ENCODE results near the gene REPIN1. TPM values are rescaled to one million over a fixed set of nuclear protein-coding genes. Genes with fewer than 3 reads are reported as not detected.
A peak's percentile ranks its signal among the peaks of the same experiment; 100 is the strongest.

Gene REPIN1
- total RNA-seq, result 145 TPM

DNA sequence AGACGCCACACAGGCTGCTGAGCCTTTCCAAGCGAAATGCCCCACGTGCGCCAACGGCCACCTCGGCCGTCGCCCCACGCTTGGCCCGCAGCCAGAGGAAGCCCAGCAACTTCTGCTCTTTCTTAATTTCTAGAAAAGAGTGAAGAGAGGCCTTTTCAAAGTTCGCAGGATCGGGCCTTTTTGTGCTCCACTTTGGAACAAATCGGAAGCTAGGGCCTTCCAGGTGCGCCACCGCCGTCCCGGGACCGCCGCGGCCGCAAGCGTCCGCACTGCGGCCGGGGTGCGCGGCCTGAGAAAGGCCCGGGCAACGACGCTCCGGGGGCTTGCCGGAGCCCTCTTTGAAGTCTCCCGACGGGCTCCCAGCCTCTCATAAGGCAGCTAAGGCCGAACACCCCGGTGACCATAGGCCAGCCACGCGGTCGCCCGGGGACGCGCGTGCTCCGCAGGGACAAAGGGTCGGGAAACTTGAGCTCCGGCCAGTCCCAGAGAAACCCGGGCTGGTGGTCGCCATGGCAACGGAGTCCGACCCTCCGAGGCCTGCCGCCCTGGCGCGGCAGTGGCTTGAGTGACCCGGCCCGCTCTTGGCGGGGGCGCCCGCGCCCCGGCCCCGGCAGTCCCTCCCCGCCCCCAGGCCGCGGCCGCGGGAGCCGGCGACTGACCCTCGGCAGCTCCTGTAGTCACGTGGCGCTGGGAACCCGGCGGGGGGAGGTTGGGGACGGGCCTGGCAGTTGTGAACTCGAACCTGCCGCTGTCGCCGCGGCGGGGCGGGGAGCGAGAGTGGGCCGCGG, at the start of gene REPIN1:
TSS of gene REPIN1 (plus strand) at position 727 of the 788 bp plus-strand sequence. CDS start 890 bp downstream, outside the sequence.
- DNase-seq (ENCODE audit: low spot score), result peak; percentile 92

DNA sequence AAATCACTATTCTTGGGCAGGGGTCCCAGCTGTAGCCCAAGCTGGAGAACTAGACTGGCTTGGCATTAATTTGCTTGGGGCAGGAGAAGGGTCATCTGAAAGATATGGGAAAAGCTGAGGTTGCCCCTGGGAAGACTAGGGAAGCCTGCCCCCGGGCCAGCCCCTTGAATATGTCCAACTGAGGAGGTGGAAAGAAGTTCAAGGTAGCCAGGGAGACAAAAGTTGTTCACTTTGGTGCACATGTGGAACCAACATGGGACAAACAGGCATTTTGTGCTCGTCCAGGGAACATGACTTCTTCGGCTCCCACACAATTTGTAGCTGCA, 46.9 kb upstream of the REPIN1 start:
- DNase-seq (ENCODE audit: low spot score), result no peak

DNA sequence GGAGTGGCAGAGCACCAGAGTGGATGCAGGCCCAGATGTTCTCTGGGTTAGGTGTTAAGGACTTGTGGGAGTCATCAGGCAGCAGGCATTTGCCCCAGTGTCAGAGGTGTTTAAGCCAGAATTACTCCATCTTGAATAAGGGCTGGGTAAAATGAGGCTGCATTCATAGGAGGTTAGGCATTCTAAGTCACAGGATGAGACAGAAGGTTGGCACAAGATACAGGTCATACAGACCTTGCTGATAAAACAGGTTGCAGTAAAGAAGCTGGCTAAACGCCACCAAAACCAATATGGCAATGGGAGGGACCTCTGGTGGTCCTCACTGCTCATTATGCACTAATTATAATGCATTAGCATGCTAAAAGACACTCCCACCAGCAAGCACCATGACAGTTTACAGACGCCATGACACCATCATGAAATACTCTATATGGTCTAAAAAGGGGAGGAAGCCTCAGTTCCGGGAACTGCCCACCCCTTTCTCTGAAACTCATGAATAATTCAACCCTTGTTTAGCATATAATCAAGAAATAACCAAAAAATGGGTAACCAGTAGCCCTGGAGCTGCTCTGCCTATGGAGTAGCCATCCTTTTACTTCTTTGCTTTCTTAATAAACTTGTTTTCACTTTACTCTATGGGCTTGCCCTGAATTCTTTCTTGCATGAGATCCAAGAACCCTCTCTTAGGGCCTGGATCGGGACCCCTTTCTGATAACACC, 46.3 kb upstream of the REPIN1 start:
- DNase-seq (ENCODE audit: low spot score), result no peak

DNA sequence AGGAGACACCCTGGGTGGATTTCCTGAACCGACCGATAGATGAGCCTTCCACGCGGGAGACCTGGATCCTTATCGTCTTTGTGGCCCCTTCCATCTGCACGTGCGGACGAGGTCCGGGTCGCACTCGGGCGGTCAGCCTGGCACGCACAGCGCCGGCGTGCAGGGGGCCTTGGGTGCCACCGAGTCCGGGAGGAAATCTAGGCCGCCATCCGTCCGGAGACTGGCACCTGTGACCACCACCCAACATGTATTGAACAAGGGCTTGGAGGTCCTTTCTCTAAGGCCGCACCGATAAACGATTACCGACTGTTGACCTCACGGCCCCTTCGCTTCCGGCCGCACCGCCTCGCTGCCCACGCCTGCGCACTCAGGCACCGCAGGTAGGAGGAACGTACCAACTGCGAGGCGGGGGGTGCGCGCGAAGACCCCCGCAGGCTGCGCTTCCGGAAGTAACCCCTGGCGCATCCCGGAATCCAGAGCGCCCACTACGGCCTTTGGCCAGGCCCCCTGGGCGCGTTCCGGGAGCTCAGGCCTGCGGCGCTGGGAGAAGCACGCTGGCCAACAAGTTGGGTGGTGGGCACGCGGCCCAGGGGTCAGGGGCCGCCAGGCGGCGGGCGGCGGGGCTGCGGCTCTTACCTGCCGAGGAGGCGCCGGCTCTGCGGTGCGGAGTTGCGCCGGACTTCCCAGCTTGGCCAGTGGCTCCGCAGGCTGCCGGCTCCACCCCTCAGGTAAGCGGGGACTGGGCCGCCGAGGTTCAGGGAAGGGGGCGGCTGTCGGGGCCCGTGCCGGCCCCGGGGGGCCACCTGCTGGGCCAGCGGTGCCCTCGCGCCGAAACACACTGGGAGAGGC, 45.6 kb upstream of the REPIN1 start, which contains the start of the genes ACTR3C and LRRC61:
TSS of gene ACTR3C (minus strand) at position 713 of the 849 bp plus-strand sequence. CDS start 28,249 bp downstream, outside the sequence.
TSS of gene LRRC61 (plus strand) at position 523 of the 849 bp plus-strand sequence. CDS start 13,507 bp downstream, outside the sequence.
- peak; percentile 50 for DNase-seq (ENCODE audit: low spot score)

DNA sequence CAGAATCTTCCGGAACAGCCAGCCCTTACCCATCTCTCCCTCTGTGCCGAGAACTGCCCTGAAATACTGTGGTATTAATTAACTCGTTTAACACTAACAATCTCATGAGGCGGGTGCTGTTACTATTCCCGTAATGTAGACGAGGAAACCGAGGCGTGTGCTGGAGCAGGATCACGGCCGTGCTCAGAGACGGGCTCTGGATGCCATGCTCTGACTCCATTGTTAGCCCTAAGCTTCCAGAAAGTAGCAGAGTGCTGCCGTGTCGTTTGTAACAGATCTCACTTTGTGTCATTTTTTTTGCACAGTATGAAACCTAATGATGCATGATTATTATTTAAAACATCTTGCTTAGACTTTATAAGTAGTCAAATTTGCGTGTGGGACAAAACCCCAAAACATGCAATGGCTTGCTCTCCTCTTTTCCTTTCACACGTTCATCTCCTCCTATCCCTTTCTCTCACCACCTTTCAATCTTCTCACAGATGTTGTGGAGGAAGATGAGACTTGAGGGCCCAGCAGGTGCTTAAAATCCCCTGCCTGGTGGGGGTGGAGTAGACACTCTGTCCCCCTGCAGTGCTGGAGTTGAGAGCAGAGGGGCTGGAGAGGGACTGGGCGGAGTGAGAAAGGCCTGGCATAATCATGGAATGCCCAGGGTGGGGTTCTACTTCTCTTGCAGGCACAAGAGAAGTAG, 44.8 kb upstream of the REPIN1 start:
- no peak for DNase-seq (ENCODE audit: low spot score)

DNA sequence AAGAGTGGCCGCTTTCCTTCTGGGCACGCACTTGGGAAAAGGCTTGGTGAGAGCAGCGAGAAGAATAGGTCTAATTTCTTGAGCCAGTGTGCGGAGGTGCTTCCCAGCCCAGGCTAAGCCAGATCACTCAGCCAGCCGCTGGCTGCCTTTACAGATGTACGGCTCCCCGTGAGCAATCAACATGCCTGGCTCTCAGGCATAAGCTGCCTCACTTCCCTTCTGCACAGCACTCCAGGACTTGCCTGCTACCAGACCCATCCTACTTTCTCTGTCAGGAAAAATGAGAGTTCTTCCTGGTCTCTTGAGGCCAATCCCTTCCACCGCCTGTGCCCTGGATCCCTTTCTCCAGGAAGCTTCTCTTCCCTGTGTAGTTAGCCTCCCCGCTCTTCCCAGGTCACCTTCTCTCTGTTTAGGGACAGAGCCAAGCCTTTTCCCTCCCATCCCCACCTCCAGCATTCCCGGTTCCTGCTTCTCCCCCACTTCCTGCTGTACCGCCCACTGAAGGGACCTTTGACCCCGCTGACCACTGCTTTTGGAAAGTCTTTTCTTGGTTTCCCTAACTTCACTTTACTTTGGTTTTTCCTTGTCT, 44.2 kb upstream of the REPIN1 start:
- DNase-seq (ENCODE audit: low spot score), result no peak

DNA sequence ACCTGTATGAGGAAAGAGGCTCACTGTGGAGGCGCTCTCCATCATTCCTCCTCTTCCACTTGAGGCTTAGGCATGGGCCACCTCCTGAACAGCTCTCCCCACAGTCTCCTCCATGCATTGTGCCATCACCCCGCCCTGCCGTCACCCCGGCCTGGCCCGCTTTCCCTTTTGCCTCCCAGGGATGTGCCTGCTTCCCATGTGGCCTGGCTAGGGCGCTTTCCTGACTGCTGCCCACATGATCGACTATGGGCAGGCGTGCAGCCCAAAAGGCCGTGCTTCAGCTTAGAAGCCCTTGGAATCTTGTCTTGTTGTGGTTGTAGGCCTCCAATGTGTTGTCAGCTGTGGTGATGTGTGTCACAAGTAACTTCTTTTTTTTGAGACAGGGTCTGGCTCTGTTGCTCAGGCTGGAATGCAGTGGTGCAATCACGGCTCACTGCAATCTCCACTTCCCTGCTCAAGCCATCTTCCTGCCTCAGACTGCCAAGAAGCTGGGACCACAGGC, 43.5 kb upstream of the REPIN1 start:
- DNase-seq (ENCODE audit: low spot score), result no peak

DNA sequence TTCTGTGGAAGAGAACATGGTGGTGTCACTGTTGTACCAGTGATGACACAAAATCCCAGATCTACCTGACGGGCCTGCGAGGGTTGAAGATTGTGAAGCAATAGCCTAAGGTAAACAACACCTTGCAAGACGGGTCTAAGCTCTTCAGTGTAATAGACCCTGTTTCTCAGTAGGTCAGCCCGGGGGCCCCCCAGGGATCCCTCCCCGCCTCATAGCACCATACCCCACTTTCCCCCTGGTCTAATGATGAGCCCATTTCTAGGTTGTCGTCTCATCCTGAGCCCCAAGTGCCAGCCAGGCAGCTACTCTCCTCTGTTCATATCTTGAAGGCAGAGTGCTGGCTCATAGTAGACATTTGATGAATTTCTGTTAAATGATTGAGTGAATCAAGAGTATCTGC, 42.7 kb upstream of the REPIN1 start:
- DNase-seq (ENCODE audit: low spot score), result no peak

DNA sequence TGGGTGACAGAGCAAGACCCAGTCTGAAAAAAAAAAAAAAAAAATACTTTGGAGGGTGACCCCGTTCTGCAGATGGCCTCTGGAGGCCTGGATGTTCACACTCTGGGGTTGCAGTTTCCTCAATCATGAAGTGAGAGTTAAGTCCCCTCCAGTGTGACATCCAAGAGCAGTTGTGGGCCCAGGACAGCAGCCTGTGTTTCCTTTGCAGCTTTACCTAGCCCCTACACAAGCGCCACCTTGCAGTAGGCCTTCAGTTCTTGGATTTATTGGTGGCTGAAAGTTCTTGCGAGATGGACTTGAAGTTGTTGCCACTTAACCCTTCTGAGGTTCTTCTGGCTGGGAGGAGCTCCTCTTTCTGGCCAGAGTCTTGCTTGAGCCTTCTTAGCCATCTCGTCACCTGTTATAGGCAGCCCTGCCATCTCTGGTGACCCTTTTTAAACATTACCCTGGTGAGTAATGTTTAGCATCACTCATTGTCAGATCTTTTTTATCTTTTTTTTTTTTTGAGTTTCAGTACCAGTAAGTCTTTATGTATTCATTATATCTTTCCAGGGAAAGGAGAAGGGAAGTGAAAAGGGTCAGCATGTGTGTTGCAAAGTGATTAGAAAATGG, 41.9 kb upstream of the REPIN1 start:
- no peak for DNase-seq (ENCODE audit: low spot score)

DNA sequence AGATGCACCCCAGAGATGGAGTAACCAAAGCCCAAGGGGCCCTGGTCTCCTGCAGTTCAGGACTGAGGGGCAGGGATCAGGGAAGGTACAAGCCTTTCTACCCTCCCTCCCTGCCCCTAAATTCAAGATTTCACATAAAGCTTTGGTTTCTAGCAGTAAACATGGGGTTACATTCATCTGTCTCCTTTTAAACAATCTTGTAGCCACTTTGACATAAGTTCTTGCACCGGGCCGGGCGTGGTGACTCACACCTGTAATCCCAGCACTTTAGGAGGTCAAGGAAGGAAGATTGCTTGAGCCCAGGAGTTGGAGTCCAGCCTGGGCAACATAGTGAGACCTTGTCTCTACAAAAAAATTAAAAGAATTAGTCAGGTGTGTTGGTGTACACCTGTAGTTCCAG, 41.3 kb upstream of the REPIN1 start:
- DNase-seq (ENCODE audit: low spot score), result no peak

DNA sequence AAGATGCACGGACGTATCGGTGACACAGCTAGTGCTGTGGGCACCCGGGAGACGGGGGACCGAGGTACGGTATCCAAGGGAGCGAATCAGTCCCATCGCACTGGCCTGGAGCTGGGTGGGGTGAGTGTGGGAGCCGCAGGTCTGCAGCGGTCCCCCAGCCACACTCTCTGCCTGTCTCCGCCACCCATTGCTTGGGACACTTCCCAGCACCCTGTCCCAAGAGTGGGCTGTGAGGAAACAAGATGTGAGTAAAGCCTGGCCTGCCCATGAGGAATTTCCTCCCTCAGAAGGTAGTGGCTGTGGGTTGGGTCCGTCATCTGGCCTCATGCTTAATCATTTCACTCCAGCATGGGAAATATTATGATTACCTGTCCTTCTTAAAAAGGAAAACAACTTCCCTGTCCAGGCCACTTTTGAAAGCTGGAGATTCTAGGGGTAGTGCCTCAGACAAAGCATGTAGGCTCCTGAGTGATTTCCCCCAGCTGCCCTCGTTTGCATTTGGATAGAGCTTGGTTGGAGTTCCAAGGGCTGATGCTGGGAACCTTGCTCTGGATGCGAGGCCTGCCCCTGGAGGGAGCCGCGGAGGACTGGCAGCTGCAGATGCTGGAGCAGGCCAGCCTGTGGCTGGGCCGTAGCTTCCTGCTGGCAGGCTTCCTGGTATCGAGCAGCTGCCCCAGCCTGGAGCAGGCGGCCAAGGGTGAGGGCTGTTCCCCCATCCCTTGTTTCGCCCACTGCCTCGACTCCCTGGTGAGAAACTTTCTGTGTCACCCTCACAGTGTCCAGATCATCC, 39.1 kb upstream of the REPIN1 start:
- DNase-seq (ENCODE audit: low spot score), result no peak

DNA sequence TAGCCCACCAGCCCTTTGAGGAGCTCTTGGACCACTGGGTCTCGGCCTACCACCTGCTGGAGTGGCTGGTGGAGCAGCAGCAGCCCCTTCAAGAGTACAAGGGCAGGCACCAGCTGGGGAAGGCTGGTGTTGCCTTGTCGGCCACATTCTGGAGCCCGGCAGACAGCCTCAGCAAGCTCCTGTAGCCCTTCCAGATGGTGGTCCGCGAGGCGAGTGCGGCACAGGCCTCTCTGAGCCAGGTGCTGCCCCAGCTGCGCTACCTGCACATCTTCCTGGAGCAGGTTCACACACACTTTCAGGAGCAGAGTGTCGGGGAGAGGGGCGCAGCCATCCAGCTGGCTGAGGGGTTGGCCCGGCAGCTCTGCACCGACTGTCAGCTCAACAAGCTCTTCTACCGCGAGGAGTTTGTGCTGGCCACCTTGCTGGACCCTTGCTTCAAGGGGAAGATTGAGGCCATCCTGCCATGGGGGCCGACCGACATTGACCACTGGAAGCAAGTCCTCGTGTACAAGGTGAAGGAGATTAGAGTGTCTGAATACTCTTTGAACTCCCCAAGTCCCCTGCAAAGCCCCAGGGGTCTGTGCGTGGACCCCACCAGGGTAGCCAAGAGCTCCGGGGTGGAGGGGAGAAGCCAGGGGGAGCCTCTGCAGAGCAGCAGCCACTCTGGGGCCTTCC, 38.3 kb upstream of the REPIN1 start:
- DNase-seq (ENCODE audit: low spot score), result no peak

DNA sequence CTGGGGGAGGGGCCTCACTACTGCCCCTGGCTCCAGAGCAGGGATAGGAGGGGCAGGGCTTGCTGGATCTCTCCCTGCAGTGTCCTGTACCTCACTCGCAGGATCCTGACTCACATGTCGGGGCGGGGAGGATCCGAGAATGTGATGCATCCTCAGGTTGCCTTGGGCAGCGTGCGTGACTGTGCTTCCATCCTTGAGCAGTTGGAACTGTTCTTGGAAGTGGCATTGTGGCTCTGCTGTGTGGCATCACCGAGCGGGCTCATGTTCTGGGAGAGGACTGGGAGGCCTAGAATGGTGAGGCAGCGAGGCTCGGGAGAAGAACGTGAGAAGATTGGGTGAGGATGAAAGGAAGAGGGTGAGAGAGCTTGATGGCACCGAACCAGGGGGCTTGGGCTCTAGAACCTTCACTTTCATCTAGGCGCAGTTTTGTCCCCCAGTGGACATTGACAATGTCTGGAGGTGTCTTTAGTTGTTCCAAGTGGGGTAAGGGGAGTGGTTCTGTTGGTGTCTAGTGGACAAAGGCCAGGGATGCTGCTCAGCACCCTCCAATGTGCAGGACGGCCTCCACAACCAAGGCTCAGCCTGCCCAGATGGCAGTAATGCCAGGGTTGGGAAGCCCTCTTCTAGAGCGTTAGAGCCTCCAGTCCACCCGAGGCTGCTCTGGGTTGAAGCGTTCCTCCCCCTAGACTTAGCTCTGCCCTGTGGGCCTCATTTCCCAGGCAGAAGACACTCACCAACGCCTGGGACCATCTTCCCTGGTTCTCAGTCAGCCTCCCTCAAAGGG, 35.6 kb upstream of the REPIN1 start:
- no peak for DNase-seq (ENCODE audit: low spot score)

DNA sequence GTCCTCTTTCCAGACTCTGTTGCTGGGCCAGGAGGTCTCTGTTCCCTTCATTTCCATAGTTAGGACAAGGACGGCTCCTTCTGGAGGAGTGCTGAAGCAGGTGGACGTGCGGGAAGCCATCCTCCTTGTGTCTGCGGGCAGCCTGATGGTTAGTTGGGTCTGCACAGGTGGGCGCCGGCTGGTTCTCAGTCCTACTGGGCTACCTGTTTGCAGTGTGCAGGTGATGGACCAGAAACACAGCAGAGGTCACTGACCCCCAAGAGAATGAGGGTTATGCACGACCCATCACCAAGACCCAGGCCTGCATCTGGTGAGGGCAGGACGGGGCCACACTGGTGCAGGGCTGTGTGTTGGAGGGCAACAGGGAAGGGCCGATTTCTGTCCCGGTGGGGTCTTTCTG, 35.0 kb upstream of the REPIN1 start:
- DNase-seq (ENCODE audit: low spot score), result no peak

DNA sequence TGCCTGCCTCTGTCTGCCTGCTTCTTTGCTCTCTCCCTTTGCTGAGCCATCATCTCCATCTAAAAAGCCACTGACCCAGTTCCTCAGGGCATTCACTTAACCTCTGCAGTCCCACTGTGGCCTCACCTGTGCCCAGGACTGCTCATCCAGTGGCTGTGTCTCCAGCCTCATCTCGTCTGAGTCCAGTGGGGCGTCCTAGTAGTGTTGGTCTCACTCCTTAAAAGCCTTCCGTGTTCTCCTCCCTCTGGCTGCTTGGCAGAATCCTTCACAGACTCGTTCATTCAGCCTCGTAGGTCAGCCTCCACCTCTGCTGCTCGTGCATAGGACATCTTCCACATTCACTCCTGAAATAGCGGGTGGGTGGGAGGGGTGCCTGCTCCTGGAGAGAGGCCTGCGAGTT, 34.5 kb upstream of the REPIN1 start:
- DNase-seq (ENCODE audit: low spot score), result no peak

DNA sequence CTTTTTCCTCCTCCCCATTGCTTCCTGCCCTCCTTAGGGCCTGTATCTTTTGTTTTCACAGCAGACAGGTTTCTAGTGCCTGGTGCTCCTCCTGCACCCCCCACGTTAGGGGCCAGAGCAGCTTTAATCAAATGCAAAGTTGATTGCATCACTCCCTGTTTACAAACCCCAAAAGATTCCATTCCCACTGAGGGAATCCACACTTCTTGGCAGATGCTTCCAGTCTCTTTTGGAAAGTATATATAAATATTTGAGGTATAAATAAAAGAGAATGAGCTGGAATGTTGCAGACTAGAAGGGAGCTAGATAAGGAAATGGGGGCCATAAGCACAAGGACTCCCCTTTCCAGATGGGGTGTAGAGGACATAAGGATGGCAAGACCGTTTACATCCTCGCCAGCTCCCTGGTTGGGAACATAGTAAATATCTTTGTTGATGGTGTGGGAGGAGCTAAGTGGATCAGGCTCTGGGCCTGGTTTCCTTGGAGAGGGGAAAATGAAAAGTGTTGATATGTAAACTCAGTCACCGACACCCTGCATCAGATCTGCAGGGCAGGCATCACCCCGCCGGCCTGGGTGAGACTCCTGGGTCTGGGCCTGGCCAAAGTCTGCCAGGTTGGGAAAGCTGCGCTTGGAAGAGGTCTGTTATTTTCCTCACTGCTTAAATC, 33.4 kb upstream of the REPIN1 start:
- DNase-seq (ENCODE audit: low spot score), result no peak

DNA sequence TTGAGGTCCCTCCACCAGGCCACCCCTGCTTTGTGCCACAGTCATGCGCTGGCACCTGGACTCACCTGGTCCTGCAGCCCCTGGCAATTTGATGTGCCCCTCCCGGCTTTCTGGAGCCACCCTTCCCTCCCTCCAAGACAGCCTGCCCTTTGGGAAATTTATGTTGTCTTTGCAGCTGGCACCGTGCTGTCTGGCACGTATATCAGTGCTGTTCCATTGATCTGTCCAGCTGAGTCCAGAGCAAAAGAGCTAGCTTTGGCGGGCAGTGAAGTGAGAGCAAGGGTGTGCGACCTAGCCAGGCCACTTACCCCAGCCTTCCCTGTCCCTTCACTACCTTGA, 32.9 kb upstream of the REPIN1 start:
- DNase-seq (ENCODE audit: low spot score), result no peak

DNA sequence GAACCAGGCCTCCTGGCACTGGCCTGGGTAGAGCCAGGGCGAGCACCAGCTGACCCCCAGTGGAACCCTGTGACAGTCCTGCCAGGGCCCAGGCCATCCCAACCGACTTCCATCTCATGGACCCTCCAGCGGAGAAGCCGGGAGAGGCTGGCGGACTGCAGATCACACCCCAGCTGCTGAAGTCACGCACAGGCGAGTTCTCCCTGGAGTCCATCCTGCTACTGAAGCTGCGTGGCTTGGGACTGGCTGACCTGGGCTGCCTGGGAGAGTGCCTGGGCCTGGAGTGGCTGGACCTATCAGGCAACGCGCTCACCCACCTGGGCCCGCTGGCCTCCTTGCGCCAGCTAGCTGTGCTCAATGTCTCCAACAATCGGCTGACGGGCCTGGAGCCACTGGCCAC, 31.9 kb upstream of the REPIN1 start:
- no peak for DNase-seq (ENCODE audit: low spot score)

Measured in mucosa of gallbladder (tissue), 1 donor.